Measurements from ENCODE around the gene LBHD1. TPM values are rescaled to one million over a fixed set of nuclear protein-coding genes. Genes with fewer than 3 reads are reported as not detected.

LBHD1 gene
- total and polyA plus RNA-seq, 2 of the 13 experiments (the other 11 are each of a cell fraction or from before 2014, with no cell fraction given) = 3.2 to 3.7 TPM

GRCh38 chr11:62621567-62622470 lies 50.2 kb downstream of the LBHD1 start, which contains the start of gene B3GAT3 (continued):
- TF ChIP-seq ZNF782 (CRISPR knock-in tag; IDR thresholded peaks at IDR 0.05; ENCODE audit: borderline replicate concordance) (no peak), CBX5 (CRISPR knock-in tag; IDR thresholded peaks at IDR 0.05; ENCODE audit: borderline replicate concordance) (peak; percentile 81; the same call in 1 of the 2 replicates), ZNF615 (CRISPR knock-in tag; IDR thresholded peaks at IDR 0.05; ENCODE audit: borderline replicate concordance) (peak; percentile 87; the same call in 1 of the 2 replicates), ZNF7 (CRISPR knock-in tag; IDR thresholded peaks at IDR 0.05) (no peak), SAFB2 (CRISPR knock-in tag; IDR thresholded peaks at IDR 0.05; ENCODE audit: borderline replicate concordance, low read depth) (no peak; the same call in 1 of the 2 replicates), CC2D1A (CRISPR knock-in tag; IDR thresholded peaks at IDR 0.05) (no peak), NFYB (CRISPR knock-in tag; IDR thresholded peaks at IDR 0.05) (peak; percentile 52; the same call in 1 of the 2 replicates), ZSCAN25 (CRISPR knock-in tag; IDR thresholded peaks at IDR 0.05) (0 out of 2 replicates have a peak, but pooled peaks have one; percentile 72), ZFP37 (CRISPR knock-in tag; IDR thresholded peaks at IDR 0.05; ENCODE audit: borderline replicate concordance) (0 out of 2 replicates have a peak, but pooled peaks have one; percentile 77), ZNF670 (CRISPR knock-in tag; IDR thresholded peaks at IDR 0.05; ENCODE audit: borderline replicate concordance) (no peak; the same call in none of the 2 replicates), HOXA9 (CRISPR knock-in tag; IDR thresholded peaks at IDR 0.05; ENCODE audit: borderline replicate concordance) (peak; percentile 70; the same call in 1 of the 2 replicates), MEIS2 (CRISPR knock-in tag; IDR thresholded peaks at IDR 0.05) (peak; percentile 57; the same call in 1 of the 2 replicates), ZNF83 (CRISPR knock-in tag; IDR thresholded peaks at IDR 0.05; ENCODE audit: borderline replicate concordance) (peak; percentile 12; the same call in 1 of the 2 replicates), ZNF234 (CRISPR knock-in tag; conservative IDR thresholded peaks at IDR 0.05) (no peak), POGZ (CRISPR knock-in tag; IDR thresholded peaks at IDR 0.05) (peak; percentile 66), RNF2 (conservative IDR thresholded peaks at IDR 0.05; ENCODE audit: low read depth) (0 out of 2 replicates have a peak, but pooled peaks have one; percentile 64), RXRA (CRISPR knock-in tag; IDR thresholded peaks at IDR 0.05) (peak; percentile 81), ZBTB1 (CRISPR knock-in tag; IDR thresholded peaks at IDR 0.05; ENCODE audit: borderline replicate concordance) (no peak), HOXA3 (CRISPR knock-in tag; IDR thresholded peaks at IDR 0.05) (peak; percentile 96), ZNF552 (CRISPR knock-in tag; IDR thresholded peaks at IDR 0.05; ENCODE audit: borderline replicate concordance) (peak; percentile 88), NFKBIZ (CRISPR knock-in tag; IDR thresholded peaks at IDR 0.05) (peak; percentile 85; the same call in 1 of the 2 replicates), STAG1 (CRISPR knock-in tag; IDR thresholded peaks at IDR 0.05) (0 out of 2 replicates have a peak, but pooled peaks have one; percentile 15), ZNF749 (CRISPR knock-in tag; IDR thresholded peaks at IDR 0.05; ENCODE audit: borderline replicate concordance) (peak; percentile 86)
- TF ChIP-seq, protein P1, sequence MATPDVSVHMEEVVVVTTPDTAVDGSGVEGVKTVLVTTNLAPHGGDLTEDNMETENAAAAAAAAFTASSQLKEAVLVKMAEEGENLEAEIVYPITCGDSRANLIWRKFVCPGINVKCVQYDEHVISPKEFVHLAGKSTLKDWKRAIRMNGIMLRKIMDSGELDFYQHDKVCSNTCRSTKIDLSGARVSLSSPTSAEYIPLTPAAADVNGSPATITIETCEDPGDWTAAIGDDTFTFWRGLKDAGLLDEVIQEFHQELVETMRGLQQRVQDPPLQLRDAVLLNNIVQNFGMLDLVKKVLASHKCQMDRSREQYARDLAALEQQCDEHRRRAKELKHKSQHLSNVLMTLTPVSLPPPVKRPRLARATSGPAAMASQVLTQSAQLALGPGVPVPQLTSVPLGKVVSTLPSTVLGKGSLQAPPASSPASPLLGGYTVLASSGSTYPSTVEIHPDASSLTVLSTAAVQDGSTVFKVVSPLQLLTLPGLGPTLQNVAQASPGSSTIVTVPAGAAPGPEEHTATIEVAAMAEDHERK (CRISPR knock-in tag; IDR thresholded peaks at IDR 0.05; ENCODE audit: low read depth) = no peak
- TF ChIP-seq, protein P2, sequence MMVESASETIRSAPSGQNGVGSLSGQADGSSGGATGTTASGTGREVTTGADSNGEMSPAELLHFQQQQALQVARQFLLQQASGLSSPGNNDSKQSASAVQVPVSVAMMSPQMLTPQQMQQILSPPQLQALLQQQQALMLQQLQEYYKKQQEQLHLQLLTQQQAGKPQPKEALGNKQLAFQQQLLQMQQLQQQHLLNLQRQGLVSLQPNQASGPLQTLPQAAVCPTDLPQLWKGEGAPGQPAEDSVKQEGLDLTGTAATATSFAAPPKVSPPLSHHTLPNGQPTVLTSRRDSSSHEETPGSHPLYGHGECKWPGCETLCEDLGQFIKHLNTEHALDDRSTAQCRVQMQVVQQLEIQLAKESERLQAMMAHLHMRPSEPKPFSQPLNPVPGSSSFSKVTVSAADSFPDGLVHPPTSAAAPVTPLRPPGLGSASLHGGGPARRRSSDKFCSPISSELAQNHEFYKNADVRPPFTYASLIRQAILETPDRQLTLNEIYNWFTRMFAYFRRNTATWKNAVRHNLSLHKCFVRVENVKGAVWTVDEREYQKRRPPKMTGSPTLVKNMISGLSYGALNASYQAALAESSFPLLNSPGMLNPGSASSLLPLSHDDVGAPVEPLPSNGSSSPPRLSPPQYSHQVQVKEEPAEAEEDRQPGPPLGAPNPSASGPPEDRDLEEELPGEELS (CRISPR knock-in tag; IDR thresholded peaks at IDR 0.05) = peak; percentile 50; the same call in 1 of the 2 replicates

All from HepG2 (cell line).